HAP-1 (cell line): Measurements from ENCODE around the gene TFAP2A.

Source experiments
- DNase-seq, 2 experiments: peaks; one replicate each; pipeline ENCODE4 v3.0.0-alpha.2; 2016 to 2020; ENCODE audit warnings: low spot score in 2 of 2
- H3K27me3 ChIP-seq: fragments of 250-450 bp; sonication (Bioruptor Pico); 2 replicates; pipeline ENCODE4 v1.5.1; 2020; ENCODE audit warnings: low read depth, mild to moderate bottlenecking, moderate library complexity
- H3K36me3 ChIP-seq: fragments of 250-450 bp; sonication (Bioruptor Pico); replicated peaks from 2 replicates; pipeline ENCODE4 v1.5.1; 2020; ENCODE audit warnings: mild to moderate bottlenecking
- H3K4me1 ChIP-seq: fragments of 250-450 bp; sonication (Bioruptor Pico); 2 replicates; pipeline ENCODE4 v1.5.1; 2020; ENCODE audit warnings: mild to moderate bottlenecking
- H3K4me3 ChIP-seq: fragments of 250-450 bp; sonication (Bioruptor Pico); 2 replicates; pipeline ENCODE4 v1.5.1; 2020; ENCODE audit warnings: mild to moderate bottlenecking, moderate library complexity
- H3K9me3 ChIP-seq: fragments of 250-450 bp; sonication (Bioruptor Pico); 2 replicates; pipeline ENCODE4 v1.5.1; 2020; ENCODE audit warnings: mild to moderate bottlenecking, moderate library complexity
- in situ Hi-C: fragments of 300-500 bp; cut with MboI; formaldehyde crosslinking; loops from 3 replicates; pipeline ENCODE4 v1.14.3; 2020; ENCODE audit warnings: low sequenced_read_pairs, inconsistent platforms, mixed read lengths

The TFAP2A gene

DNA sequence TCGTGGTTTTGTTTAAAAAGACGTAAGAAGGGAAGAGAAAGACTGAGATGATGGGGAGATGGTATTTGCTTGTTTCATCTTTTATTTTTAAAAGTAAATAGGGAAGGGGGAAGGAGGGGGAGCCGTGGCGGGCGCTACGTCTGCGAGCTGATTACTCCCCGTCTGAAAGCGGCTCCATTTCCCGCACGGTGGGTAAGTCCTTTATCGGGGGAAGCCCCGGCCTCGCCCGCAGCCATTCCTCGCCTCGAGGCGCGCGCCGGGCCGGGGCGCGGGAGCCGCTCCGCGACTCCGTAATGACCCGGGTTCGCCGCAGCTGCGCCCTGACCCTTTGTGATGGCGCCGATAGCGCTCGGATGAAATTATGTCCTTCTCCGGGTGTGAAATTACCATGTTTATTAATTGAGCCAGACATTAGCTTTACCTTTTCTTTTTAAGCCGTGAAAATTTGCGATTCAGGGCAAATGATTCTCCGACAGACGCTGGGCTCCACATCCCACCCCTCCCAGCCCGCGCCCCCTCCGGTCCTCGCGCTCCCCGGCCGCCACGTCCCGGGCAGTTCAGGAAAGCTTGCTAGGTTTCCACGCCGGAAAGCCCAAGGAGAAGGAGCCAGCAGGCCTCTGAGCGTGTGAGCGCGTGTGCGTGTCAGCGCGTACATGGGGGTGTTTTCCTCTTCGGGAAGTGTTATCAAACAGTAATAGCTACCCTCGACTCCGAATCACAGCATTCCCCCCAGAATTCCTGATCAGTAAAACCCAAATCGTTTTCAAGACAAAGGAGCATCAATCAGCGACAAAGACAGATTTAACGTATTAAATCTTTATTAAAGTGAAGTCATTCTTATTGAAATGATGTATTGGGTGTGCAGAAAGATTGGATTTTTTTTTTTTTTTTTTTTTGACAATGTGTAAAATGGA is 30.0 kb downstream of the TFAP2A start:
- Histone ChIP-seq H3K4me1 (peaks cover 11% of the 10 kb centered on the region), H3K4me3 (no peak overlapping the region), H3K36me3 (no peaks in the 10 kb centered on the region), H3K9me3 (no peaks in the 10 kb centered on the region), H3K27me3 (no peaks in the 10 kb centered on the region)
- in situ Hi-C loops = no loop called here
- no peak for DNase-seq

DNA sequence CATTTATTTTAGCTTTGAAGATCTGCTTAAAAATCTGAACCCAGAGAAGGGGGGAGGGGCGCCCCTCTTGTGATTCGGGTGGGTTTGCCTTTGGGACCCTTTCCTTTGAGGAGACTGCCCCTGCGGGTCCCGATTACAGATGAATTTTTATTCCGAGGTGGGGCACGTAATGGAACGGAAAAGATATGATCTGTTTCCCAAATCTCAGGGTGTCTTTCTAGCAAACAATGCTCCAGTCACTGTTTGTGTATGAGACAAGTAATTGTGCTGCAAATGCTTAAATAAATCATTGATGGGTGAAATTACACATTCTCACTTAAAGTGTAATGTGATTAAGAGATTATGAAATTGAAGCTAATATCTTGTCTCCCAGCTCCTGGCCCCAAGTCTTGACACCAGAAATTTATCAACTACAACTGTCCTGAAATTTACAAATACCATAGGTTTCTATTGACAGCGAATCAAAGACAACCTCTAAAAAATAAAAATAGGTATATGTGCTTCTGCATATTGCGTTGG is 30.7 kb downstream of the TFAP2A start:
- DNase-seq = no peak
- H3K4me1 ChIP-seq = peaks cover 5% of the 10 kb centered on the region
- in situ Hi-C loops = no loop called here
- H3K9me3 ChIP-seq = no peaks in the 10 kb centered on the region
- no peaks in the 10 kb centered on the region for H3K27me3 ChIP-seq
- no peaks in the 10 kb centered on the region for H3K36me3 ChIP-seq
- no peak overlapping the region for H3K4me3 ChIP-seq

DNA sequence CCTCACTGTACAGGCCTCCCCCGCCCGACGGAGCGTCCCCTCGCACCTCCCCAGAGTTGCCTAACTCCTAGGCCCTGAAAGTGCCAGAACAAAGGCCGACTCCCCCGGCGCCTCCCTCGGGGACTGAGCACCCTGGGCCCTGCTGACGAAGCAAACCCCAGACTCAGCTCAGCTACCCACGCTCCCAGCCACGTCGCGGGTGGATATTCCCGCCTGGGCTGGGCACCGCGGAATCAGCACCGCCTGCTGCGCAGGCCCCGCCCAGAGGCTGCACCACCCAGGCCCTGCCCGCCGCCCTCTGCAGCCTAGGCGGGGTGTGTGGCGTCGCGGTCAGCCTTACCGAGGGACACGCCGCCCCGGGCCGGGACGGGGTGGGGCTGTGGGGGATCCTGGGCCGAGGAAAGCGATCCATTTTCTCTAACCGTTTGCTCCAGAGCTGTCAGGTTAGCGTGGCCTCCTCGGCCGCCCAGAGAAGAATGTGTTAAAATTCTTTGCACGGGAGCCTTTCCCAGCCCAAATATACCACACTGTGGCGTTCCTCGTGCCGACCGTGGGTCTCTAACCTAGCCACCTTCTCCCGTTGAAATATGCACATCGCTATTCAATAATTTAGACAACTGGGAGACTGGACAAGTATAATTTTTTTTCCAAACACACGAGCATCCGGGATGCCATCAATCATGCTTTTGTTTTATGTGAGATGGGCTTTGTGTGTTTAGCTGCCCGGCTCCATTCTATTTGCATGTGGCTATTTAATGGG is 31.4 kb downstream of the TFAP2A start:
- Histone ChIP-seq H3K36me3 (no peaks in the 10 kb centered on the region), H3K9me3 (no peaks in the 10 kb centered on the region), H3K4me1 (no peaks in the 10 kb centered on the region; the same call in none of the 2 replicates), H3K27me3 (no peaks in the 10 kb centered on the region), H3K4me3 (no peak overlapping the region)
- DNase-seq = no peak
- in situ Hi-C loops = no loop called here

DNA sequence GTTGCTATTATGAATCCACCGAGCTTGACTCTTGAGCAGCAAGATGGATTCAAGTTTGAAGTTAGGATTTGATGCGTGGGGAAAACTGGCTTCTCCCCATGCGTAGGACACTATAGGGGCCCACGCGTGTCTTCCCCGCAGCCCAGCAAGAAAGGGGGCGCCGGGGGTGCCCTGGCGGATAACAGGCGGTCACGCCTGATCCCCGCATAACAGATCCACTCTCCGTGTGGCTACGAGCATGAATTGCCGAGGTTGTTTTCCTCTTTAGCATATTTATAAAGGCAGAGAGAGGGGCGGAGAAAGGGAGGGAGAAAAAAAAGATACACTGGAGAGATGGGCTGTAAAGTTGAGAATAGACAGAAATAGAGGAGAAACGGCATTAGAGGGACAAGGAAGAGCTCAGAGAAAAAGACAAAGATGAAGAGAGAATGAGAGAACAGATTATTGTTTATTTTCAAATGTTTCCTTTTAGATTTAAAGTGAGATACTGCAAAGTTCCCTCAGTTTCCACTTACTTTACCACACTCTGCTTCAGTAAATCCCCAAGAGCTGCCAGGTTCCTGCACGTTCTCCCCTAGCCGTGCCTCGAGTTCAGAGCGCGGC is 32.0 kb downstream of the TFAP2A start:
- H3K4me3 ChIP-seq = no peak overlapping the region
- in situ Hi-C loops = no loop called here
- no peaks in the 10 kb centered on the region for H3K27me3 ChIP-seq
- no peaks in the 10 kb centered on the region for H3K36me3 ChIP-seq
- DNase-seq = no peak
- no peaks in the 10 kb centered on the region for H3K9me3 ChIP-seq
- H3K4me1 ChIP-seq = no peaks in the 10 kb centered on the region; the same call in 1 of the 2 replicates

DNA sequence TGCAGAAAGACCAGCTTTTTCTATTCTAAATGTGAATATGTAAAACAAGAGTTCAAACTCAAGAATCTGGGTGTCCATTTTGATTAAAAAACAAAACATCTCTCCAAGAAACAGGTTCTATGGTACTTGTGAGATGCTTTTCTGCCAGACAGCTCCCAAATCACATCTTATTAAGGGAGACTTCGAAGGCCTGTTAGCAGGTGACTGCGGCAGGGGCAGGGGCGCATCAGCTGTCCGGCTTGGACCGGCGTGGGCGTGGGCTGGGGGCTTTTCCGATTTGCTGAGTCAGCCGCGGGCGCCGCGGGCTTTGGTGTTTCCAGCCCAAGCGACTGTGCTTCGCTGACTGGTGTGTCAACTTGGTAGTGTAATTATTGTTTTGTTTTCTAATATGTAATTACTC is 32.6 kb downstream of the TFAP2A start:
- Histone ChIP-seq H3K9me3 (no peaks in the 10 kb centered on the region), H3K4me1 (no peaks in the 10 kb centered on the region; the same call in 1 of the 2 replicates), H3K4me3 (no peak overlapping the region), H3K27me3 (no peaks in the 10 kb centered on the region), H3K36me3 (no peaks in the 10 kb centered on the region)
- in situ Hi-C loops = no loop called here
- DNase-seq = no peak

DNA sequence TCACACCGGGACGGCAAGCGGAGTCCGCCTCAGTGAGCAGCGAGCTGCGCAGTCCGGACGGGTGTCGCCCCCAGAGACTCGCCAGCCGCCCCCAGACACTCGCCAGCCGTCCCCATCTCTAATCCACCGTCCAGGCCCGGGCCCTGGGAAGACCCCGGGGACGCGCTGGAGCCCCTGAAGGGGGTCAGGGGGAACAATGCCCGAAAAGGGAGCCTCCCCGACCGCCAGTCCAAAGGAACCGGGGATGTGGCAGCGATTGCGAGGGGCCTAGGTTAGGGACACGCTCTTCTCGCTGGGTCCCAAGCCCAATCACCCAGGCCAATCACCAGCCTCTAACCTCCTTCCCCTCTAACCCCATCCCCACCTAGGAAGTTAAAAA is 33.1 kb downstream of the TFAP2A start:
- no peaks in the 10 kb centered on the region; the same call in 1 of the 2 replicates for H3K4me1 ChIP-seq
- H3K27me3 ChIP-seq = no peaks in the 10 kb centered on the region
- in situ Hi-C loops = no loop called here
- H3K9me3 ChIP-seq = no peaks in the 10 kb centered on the region
- no peaks in the 10 kb centered on the region for H3K36me3 ChIP-seq
- DNase-seq = no peak
- no peak overlapping the region for H3K4me3 ChIP-seq

DNA sequence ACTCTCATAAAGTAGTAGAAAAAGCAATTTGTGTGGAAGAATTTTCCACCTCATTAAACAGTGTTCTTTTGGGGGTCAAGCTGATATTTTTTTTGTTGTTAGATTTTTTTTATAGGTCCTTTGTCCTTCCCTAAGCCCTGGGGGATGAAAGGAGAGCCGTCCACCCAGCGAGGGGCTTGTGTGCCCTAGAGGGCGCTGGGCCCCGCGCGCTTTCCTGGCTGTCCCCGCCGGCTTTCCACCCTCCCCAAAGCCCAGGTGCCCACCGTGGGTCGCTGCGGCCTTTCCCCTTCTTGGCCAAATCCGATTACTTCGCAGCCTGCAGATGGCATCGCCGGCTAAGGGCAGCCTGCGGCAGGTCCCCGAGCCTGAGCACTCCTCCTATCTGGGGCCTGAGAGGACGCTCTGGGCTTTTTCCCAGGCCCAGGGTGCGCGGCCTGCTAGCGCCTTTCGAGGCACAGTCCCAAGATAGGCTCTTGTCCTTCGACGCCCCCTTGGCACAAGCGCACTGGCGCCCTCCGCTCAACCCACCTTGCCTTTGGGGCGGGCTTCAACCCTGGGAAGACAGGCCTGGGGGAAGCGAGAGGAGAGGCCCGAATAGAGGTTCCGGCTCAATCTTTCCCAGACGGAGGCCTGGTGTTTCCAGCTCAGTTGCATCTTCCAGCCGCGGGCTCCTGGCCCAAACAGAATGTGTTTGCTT is 33.6 kb downstream of the TFAP2A start:
- Histone ChIP-seq H3K4me1 (no peaks in the 10 kb centered on the region; the same call in 1 of the 2 replicates), H3K4me3 (no peak overlapping the region), H3K36me3 (no peaks in the 10 kb centered on the region), H3K27me3 (no peaks in the 10 kb centered on the region), H3K9me3 (no peaks in the 10 kb centered on the region)
- peak in 1 of 2 experiments; percentile 30 for DNase-seq
- in situ Hi-C loops = no loop called here

DNA sequence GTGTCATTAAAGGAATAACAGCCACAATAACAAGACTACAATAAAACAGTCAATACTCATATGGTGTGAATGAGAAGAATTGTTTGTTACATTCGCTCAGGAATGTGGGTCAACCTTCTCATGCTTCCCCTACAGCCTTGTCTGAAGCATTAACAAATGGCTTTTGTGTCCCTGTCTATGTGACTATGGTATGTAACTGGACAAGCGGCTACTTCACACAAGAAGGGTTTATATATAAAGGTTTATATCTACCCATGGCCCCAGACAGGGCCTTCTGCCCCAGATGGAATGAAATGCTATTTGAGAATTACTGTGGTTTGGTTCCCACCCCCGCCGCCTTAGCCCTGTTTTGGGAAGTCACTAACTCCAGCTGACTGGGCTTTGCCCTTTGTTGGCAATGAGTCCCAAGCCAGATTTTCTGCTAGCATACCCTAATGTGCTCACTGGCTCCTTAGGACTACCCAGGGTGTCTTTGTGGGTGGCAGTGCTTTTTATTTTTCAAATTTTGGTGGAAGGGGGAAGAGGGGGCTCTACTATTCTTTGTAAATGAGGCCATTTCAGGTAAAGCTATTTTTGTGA is 39.4 kb downstream of the TFAP2A start:
- DNase-seq = no peak
- no peak overlapping the region for H3K4me3 ChIP-seq
- no peaks in the 10 kb centered on the region for H3K27me3 ChIP-seq
- H3K9me3 ChIP-seq = no peaks in the 10 kb centered on the region
- peaks cover 25% of the 10 kb centered on the region for H3K4me1 ChIP-seq
- in situ Hi-C loops = no loop called here
- no peaks in the 10 kb centered on the region for H3K36me3 ChIP-seq

DNA sequence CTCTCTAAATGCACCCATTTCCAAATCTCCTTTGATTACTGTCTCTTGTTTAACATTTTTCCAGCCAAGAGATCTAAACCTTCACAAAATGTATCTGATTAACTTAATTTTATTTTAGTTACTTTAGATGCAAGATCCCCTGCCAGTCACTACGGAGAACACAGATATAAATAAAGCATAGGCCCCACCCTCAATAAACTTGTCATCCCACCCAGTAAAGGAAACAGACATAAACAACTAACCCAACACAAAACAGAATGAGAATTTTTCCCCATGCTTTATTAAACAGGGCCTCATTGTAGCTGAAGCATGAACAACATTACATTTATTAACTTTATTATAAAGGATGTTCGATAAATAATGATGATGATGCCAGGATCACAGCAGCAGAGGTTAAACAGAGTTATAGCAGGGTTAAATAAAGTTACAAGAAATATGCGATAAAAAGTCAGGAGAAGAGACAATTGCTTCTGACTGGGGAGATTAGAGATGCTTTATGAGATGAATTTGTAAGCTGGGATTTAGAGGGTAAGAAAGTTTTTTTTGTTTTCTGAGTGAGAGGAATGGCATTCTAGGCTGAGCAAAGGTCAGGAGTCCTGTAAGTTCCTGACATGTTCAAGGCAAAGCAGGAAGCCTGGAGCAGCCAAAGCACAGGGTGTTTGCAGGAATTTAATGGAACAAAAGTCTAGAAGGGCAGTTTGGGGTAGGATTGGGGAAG is 41.1 kb downstream of the TFAP2A start:
- H3K4me3 ChIP-seq = no peak overlapping the region
- peaks cover 25% of the 10 kb centered on the region for H3K4me1 ChIP-seq
- in situ Hi-C loops = no loop called here
- no peaks in the 10 kb centered on the region for H3K27me3 ChIP-seq
- DNase-seq = peak; percentile 46 to 48
- no peaks in the 10 kb centered on the region for H3K9me3 ChIP-seq
- H3K36me3 ChIP-seq = no peaks in the 10 kb centered on the region

DNA sequence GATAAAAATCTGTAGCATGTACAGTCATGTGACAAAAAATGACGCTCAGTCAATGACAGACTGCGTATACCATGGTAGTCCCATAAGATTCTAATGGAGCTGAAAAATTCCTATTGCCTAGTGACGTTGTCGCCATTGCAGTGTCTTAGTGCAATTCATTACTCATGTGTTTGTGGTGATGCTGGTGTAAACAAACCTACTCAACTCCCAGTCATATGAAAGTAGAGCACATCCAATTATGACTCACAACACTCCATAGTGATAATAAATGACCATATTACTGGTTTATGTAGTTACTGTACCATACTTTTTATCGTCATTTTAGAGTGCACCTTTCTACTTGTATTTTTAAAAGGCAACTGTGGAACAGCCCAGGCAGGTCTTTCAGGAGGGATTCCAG is 45.0 kb downstream of the TFAP2A start:
- Histone ChIP-seq H3K36me3 (no peaks in the 10 kb centered on the region), H3K4me3 (no peak overlapping the region), H3K4me1 (peaks cover 18% of the 10 kb centered on the region), H3K9me3 (no peaks in the 10 kb centered on the region), H3K27me3 (no peaks in the 10 kb centered on the region)
- in situ Hi-C loops = no loop called here
- DNase-seq = no peak

DNA sequence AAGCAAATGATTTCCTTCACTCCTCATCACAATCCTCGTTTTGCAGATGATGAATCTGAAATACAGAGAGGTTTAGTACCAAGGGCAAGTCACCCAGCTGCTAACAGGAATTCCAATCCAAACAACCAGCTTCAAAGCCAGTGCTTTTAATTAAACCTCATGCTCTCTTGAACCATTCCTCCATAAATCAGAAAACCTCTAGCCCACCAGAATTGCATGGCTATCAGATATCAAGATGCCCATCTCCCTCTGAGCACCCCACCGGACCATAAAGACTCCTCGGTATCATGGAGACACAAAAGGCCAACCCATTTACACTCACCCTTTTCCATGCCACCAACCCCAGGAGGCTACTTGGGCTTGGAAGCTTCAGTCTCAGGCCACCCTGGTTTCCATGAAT is 46.0 kb downstream of the TFAP2A start:
- no peak for DNase-seq
- no peaks in the 10 kb centered on the region; the same call in 1 of the 2 replicates for H3K9me3 ChIP-seq
- H3K4me3 ChIP-seq = no peak overlapping the region
- H3K27me3 ChIP-seq = no peaks in the 10 kb centered on the region
- H3K36me3 ChIP-seq = no peaks in the 10 kb centered on the region
- peaks cover 7% of the 10 kb centered on the region for H3K4me1 ChIP-seq
- in situ Hi-C loops = no loop called here

DNA sequence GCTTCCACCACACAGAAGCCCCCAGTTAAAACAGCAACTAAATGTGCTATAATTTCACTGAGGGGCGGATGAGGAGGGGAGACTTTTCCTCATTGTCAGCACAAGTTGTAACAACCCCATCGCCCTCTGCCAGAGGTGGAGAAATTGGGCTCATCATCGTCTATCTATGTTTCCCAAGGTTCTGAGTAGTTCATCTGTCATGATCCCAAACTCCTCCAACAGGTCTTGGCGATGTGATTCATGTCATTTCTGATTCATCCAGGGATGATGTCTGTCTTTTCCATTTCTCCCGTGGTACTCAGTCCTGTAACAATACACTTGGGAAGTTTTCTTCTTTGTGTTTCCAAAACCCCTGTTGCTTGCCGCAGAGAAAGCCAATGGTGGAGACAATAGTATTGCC is 51.0 kb downstream of the TFAP2A start:
- no peaks in the 10 kb centered on the region; the same call in 1 of the 2 replicates for H3K9me3 ChIP-seq
- in situ Hi-C loops = no loop called here
- no peaks in the 10 kb centered on the region for H3K4me1 ChIP-seq
- no peak overlapping the region for H3K4me3 ChIP-seq
- H3K27me3 ChIP-seq = no peaks in the 10 kb centered on the region
- H3K36me3 ChIP-seq = no peaks in the 10 kb centered on the region
- DNase-seq = no peak
